Gastrocnemius medialis (tissue), 4 donors: Measurements from ENCODE around the gene SFT2D3.

Experiments
- POLR2A ChIP-seq, 2 donors: fragments of 450-650 bp; IDR thresholded peaks; one replicate each; pipeline ENCODE4 v1.6.1; 2017; ENCODE audit warnings: antibody characterized with exemption in 2 of 2, mild to moderate bottlenecking in 2 of 2, moderate library complexity in 2 of 2
- TF ChIP-seq, protein P1 (sequence below), 5 experiments: fragments of 450-650 bp in 3 of 5; fragments of 200-600 bp in 2 of 5; sonication (generic) in 2 of 5; IDR thresholded peaks in 4 of 5; conservative IDR thresholded peaks in 1 of 5; 1 replicate in 4 of 5; 2 replicates in 1 of 5; pipeline ENCODE4 v1.5.1; 2016 to 2019; ENCODE audit warnings: antibody characterized with exemption in 5 of 5, mild to moderate bottlenecking in 3 of 5, moderate library complexity in 3 of 5

DNA sequence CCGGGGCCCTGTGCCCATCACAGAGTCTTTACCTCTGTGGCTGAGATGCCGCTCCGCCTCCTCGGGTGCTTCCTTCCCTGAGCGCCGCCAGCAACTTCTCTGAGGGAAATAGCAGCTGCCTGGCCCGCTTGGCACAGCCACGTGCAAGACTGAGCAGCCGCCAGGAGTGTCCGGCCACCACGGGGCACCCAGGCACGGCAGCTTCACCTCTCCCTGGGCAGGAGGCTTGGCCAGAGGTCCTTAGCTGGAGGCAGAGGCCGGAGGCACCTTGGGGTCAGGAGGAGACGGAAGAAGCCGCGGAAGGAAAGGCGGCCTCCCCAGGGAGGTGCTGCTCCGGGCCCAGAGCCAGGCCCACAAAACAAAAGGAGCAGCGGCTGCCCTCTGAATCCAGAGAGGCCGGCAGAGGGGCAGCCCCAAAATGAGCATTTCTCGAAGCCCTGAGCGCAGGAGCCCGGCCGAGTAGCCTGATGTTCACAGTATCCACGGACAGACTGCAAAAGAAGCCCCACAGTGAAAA is 20.0 kb upstream of the SFT2D3 start:
- TF ChIP-seq, protein P1, sequence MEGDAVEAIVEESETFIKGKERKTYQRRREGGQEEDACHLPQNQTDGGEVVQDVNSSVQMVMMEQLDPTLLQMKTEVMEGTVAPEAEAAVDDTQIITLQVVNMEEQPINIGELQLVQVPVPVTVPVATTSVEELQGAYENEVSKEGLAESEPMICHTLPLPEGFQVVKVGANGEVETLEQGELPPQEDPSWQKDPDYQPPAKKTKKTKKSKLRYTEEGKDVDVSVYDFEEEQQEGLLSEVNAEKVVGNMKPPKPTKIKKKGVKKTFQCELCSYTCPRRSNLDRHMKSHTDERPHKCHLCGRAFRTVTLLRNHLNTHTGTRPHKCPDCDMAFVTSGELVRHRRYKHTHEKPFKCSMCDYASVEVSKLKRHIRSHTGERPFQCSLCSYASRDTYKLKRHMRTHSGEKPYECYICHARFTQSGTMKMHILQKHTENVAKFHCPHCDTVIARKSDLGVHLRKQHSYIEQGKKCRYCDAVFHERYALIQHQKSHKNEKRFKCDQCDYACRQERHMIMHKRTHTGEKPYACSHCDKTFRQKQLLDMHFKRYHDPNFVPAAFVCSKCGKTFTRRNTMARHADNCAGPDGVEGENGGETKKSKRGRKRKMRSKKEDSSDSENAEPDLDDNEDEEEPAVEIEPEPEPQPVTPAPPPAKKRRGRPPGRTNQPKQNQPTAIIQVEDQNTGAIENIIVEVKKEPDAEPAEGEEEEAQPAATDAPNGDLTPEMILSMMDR (IDR thresholded peaks at IDR 0.05 in 4 of 5, conservative IDR thresholded peaks at IDR 0.05 in 1 of 5), result no peak
- no peak for TF ChIP-seq POLR2A (IDR thresholded peaks at IDR 0.05)
